ENCODE results near the gene TNFRSF1A. TPM values are rescaled to one million over a fixed set of nuclear protein-coding genes. Genes with fewer than 3 reads are reported as not detected.

The TNFRSF1A gene
- total RNA-seq, 1 experiment from 2014 or later = 79.0 TPM

DNA sequence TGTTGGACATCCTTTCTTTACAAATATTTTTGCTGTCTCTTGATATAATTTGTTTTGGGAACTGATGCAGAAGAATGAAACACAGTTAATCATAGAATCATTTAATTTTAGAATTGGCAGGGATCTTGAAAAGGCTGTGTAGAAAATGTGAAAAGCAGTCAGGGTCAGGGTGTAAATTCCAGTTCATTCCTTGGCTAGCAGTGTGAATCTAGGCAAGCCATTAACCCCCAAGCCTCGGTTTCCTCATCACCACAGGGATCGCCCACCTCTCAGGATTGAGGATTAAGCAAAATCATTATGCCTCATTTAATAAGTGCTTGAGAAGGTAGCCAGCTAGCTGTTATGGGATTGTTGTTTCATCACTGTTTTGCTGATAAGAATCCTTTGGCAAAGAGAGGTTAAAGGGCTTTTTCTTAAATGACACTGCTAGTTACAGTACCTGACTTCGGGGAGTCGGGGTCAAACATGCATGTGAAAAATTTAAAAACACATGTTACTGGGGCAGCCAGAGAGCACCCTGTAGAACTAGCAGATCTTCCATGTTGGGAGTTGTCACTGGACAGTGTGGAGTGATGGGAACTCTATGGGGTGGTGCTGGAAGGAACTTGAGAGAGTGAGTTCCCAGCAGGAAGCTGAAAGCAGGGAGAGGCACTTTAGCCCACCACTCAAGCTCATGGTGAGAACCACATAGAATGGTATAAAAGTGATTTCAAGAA lies 10.7 kb downstream of the TNFRSF1A start:
- Mint-ChIP-seq H3K27me3 (ENCODE audit: insufficient read depth, unreplicated experiment) (no peaks in the 10 kb centered on the region), H3K36me3 (ENCODE audit: insufficient read depth, unreplicated experiment) (peaks cover 95% of the 10 kb centered on the region), H3K4me1 (ENCODE audit: low read depth, unreplicated experiment) (peaks cover under 1% of the 10 kb centered on the region), H3K9me3 (ENCODE audit: unreplicated experiment) (no peaks in the 10 kb centered on the region), H3K27ac (ENCODE audit: unreplicated experiment) (peak overlapping the region; percentile 11), H3K4me3 (ENCODE audit: unreplicated experiment) (no peak overlapping the region)
- peaks cover 2% of the 10 kb centered on the region; the same call in 1 of the 2 replicates for H3K36me3 ChIP-seq (ENCODE audit: control insufficient read depth, insufficient read depth, low read length)
- ChIA-PET CTCF (no interaction called here), POLR2A (no interaction called here)
- no peaks in the 10 kb centered on the region for H3K27me3 ChIP-seq (replicated peaks; ENCODE audit: control insufficient read depth, insufficient read depth, low read length)
- H3K4me1 ChIP-seq = peaks cover 16% of the 10 kb centered on the region
- TF ChIP-seq, protein P1, sequence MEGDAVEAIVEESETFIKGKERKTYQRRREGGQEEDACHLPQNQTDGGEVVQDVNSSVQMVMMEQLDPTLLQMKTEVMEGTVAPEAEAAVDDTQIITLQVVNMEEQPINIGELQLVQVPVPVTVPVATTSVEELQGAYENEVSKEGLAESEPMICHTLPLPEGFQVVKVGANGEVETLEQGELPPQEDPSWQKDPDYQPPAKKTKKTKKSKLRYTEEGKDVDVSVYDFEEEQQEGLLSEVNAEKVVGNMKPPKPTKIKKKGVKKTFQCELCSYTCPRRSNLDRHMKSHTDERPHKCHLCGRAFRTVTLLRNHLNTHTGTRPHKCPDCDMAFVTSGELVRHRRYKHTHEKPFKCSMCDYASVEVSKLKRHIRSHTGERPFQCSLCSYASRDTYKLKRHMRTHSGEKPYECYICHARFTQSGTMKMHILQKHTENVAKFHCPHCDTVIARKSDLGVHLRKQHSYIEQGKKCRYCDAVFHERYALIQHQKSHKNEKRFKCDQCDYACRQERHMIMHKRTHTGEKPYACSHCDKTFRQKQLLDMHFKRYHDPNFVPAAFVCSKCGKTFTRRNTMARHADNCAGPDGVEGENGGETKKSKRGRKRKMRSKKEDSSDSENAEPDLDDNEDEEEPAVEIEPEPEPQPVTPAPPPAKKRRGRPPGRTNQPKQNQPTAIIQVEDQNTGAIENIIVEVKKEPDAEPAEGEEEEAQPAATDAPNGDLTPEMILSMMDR (IDR thresholded peaks at IDR 0.05; ENCODE audit: insufficient read depth in 1 of 2, low read depth in 1 of 2, low read length in 1 of 2, severe bottlenecking in 1 of 2, unreplicated experiment in 1 of 2) = no peak
- BruUV-seq (replicated peaks) = no TSS peak
- no peak for DNase-seq
- no peaks in the 10 kb centered on the region for H3K9me3 ChIP-seq
- no peak overlapping the region for H3K4me3 ChIP-seq (ENCODE audit: low read depth, low read length)
- intact Hi-C loops (cut with micrococcal nuclease; ENCODE audit: unreplicated experiment) = no loop called here

DNA sequence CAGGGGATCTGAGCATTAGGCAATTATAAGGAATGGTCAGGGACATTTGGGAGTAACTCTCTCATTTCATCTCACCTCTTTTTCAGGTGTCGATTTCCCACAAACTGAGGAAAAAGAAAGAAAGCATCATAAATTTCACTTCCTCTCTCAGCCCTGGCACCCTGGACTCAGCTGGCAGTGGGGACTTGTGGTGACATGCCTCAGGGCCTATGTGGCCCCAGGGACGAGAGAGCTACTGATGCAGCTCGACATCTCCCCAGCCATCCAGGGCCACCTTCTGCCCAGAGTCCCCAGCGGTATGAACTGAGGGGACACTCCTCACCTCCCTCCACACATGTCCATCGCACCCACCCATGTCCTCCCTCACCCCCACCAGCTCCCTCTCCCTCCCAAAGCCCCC lies 11.7 kb downstream of the TNFRSF1A start:
- H3K4me1 ChIP-seq = peaks cover 8% of the 10 kb centered on the region
- H3K4me3 ChIP-seq (ENCODE audit: low read depth, low read length) = no peak overlapping the region
- no peaks in the 10 kb centered on the region for H3K9me3 Mint-ChIP-seq (ENCODE audit: unreplicated experiment)
- no peak for DNase-seq
- no TSS peak for BruUV-seq (replicated peaks)
- no peaks in the 10 kb centered on the region for H3K27me3 Mint-ChIP-seq (ENCODE audit: insufficient read depth, unreplicated experiment)
- ChIA-PET CTCF (no interaction called here), POLR2A (no interaction called here)
- peaks cover 3% of the 10 kb centered on the region; the same call in 1 of the 2 replicates for H3K36me3 ChIP-seq (ENCODE audit: control insufficient read depth, insufficient read depth, low read length)
- intact Hi-C loops (cut with micrococcal nuclease; ENCODE audit: unreplicated experiment) = no loop called here
- no peak overlapping the region for H3K4me3 Mint-ChIP-seq (ENCODE audit: unreplicated experiment)
- H3K27ac Mint-ChIP-seq (ENCODE audit: unreplicated experiment) = no peak overlapping the region
- TF ChIP-seq, protein P1 (IDR thresholded peaks at IDR 0.05; ENCODE audit: insufficient read depth in 1 of 2, low read depth in 1 of 2, low read length in 1 of 2, severe bottlenecking in 1 of 2, unreplicated experiment in 1 of 2) = no peak
- no peaks in the 10 kb centered on the region for H3K27me3 ChIP-seq (replicated peaks; ENCODE audit: control insufficient read depth, insufficient read depth, low read length)
- H3K36me3 Mint-ChIP-seq (ENCODE audit: insufficient read depth, unreplicated experiment) = peaks cover 86% of the 10 kb centered on the region
- H3K9me3 ChIP-seq = no peaks in the 10 kb centered on the region
- H3K4me1 Mint-ChIP-seq (ENCODE audit: low read depth, unreplicated experiment) = no peaks in the 10 kb centered on the region

DNA sequence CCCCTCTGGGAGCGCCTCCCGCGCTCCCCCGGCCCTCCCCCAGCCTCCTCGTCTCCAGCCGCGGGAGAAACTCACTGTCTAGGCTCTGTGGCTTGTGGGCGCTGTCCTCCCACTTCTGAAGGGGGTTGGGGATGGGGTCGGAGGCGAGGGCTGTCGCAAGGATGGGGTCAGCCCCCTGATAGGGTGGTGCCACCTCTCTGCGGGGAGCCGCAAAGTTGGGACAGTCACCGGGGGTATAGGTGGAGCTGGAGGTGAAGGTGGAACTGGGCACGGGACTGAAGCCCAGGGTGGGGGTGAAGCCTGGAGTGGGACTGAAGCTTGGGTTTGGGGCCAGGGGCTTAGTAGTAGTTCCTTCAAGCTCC lies 12.2 kb downstream of the TNFRSF1A start:
- H3K9me3 ChIP-seq = no peaks in the 10 kb centered on the region
- no TSS peak for BruUV-seq (replicated peaks)
- peaks cover 3% of the 10 kb centered on the region; the same call in 1 of the 2 replicates for H3K36me3 ChIP-seq (ENCODE audit: control insufficient read depth, insufficient read depth, low read length)
- Mint-ChIP-seq H3K4me1 (ENCODE audit: low read depth, unreplicated experiment) (no peaks in the 10 kb centered on the region), H3K9me3 (ENCODE audit: unreplicated experiment) (no peaks in the 10 kb centered on the region), H3K4me3 (ENCODE audit: unreplicated experiment) (no peak overlapping the region), H3K27ac (ENCODE audit: unreplicated experiment) (no peak overlapping the region), H3K27me3 (ENCODE audit: insufficient read depth, unreplicated experiment) (no peaks in the 10 kb centered on the region), H3K36me3 (ENCODE audit: insufficient read depth, unreplicated experiment) (peaks cover 81% of the 10 kb centered on the region)
- ChIA-PET CTCF (no interaction called here), POLR2A (interaction anchor here (1.3 kb wide), 1 partner anchor 12 kb away, joined by 3 read pairs; the partner anchor contains the start of gene TNFRSF1A)
- H3K4me3 ChIP-seq (ENCODE audit: low read depth, low read length) = no peak overlapping the region
- DNase-seq = no peak
- H3K4me1 ChIP-seq = peaks cover 8% of the 10 kb centered on the region; the same call in 1 of the 2 replicates
- intact Hi-C loops (cut with micrococcal nuclease; ENCODE audit: unreplicated experiment) = no loop called here
- TF ChIP-seq, protein P1 (IDR thresholded peaks at IDR 0.05; ENCODE audit: insufficient read depth in 1 of 2, low read depth in 1 of 2, low read length in 1 of 2, severe bottlenecking in 1 of 2, unreplicated experiment in 1 of 2) = no peak
- no peaks in the 10 kb centered on the region for H3K27me3 ChIP-seq (replicated peaks; ENCODE audit: control insufficient read depth, insufficient read depth, low read length)

Data from Caco-2 (cell line).